Neural progenitor cell (in vitro differentiated cells): ENCODE results near the gene PRSS16.

Source experiments
- EZH2 ChIP-seq: fragments of 200-600 bp; sonication (generic); IDR thresholded peaks from 2 replicates; pipeline ENCODE4 v1.6.1; 2017; ENCODE audit warnings: antibody characterized with exemption, mild to moderate bottlenecking, moderate library complexity
- TF ChIP-seq, protein P1 (sequence below): fragments of 200-600 bp; sonication (generic); IDR thresholded peaks from 2 replicates; pipeline ENCODE4 v1.5.1; 2017; ENCODE audit warnings: antibody characterized with exemption, mild to moderate bottlenecking

DNA sequence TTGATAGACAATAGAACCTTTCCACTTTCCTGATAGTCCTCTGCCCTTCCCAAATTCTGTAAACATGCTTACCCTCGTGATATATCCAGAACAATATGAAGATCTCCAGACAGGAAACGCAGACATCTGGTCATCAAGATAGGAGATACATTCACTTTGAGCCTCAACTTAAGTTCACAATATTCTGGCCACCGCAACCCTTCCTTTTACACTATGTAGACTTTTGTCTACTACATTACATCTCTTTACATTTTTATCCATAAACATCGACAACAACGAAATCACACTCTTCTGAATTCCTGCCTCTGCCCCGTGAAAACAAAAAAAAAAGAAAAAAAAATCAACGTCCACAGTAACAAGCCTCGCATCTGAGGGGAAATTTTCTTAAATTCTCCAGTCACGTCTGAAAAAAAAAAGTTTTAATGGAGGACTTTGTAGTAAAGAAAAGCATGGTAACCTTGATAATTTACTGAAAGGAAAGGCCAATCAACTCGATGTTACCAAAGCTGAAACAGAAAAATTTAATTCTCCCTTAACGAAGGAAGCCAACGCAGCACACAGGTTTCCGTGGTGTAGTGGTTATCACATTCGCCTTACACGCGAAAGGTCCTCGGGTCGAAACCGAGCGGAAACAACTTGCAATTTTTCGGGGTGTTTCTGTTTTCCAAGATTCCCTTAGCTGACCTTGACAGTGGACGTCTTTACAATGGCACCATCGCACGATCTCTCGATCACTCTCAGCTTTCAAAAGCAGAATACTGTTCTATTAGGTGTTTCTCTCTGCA, 42.8 kb downstream of the PRSS16 start:
- TF ChIP-seq, protein P1, sequence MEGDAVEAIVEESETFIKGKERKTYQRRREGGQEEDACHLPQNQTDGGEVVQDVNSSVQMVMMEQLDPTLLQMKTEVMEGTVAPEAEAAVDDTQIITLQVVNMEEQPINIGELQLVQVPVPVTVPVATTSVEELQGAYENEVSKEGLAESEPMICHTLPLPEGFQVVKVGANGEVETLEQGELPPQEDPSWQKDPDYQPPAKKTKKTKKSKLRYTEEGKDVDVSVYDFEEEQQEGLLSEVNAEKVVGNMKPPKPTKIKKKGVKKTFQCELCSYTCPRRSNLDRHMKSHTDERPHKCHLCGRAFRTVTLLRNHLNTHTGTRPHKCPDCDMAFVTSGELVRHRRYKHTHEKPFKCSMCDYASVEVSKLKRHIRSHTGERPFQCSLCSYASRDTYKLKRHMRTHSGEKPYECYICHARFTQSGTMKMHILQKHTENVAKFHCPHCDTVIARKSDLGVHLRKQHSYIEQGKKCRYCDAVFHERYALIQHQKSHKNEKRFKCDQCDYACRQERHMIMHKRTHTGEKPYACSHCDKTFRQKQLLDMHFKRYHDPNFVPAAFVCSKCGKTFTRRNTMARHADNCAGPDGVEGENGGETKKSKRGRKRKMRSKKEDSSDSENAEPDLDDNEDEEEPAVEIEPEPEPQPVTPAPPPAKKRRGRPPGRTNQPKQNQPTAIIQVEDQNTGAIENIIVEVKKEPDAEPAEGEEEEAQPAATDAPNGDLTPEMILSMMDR = no peak
- TF ChIP-seq EZH2 = no peak
